G401.6 (cell line): ENCODE results near the gene HSFX1.

Experiments
- FAIRE-seq: peaks from 2 replicates; lab custom pipeline; 2012; peaks lifted over from hg19 to GRCh38; lab: Jason Lieb, UNC

Gene HSFX1

DNA sequence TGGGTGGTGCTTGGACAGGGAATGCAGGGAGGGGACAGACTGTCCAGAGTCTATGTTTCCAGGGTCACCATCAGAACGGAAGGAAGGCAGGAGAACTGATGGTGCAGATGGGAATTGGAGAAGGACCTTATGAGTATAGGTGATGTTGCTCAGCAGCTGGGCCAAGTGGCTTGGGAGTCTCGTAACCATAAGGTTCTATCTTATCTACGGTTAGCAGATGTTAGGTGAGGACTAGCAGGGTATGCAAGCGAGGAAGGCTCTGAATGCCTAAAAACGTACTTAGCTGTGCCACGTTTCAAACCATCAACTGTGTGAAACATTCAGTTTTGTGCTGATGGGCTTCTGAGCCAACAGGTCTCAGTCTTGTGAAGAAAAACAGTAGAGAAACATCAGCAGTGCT is 30.2 kb downstream of the HSFX1 start:
- no peak for FAIRE-seq

- no peak for FAIRE-seq
Observed at GRCh38 chrX:149807747-149808458, 34.0 kb downstream of the HSFX1 start.

GRCh38 chrX:149818652-149819051 is 44.8 kb downstream of the HSFX1 start:
- no peak for FAIRE-seq

GRCh38 chrX:149819371-149819770 is 45.5 kb downstream of the HSFX1 start:
- FAIRE-seq: no peak

- no peak for FAIRE-seq
Observed at GRCh38 chrX:149825424-149825823, 51.6 kb downstream of the HSFX1 start.
